HepG2 (cell line): ENCODE data around the gene SLC6A4. TPM values are rescaled to one million over a fixed set of nuclear protein-coding genes. Genes with fewer than 3 reads are reported as not detected.

Experiments used
- CEBPG ChIP-seq: IDR thresholded peaks from 2 replicates; pipeline ENCODE4 v1.6.1; 2016
- KDM1A ChIP-seq: IDR thresholded peaks from 2 replicates; pipeline ENCODE4 v1.6.1; 2016; ENCODE audit warnings: missing compliant biosample characterization
- KLF13 ChIP-seq: sonication (generic); formaldehyde crosslinking; IDR thresholded peaks from 2 replicates; pipeline ENCODE4 v1.4.0; 2020; ENCODE audit warnings: mild to moderate bottlenecking, missing genetic modification reagents
- MBNL3 ChIP-seq: fragments of 250-450 bp; sonication (Bioruptor Pico); conservative IDR thresholded peaks from 2 replicates; pipeline ENCODE4 v1.8.0; 2022; ENCODE audit warnings: mild to moderate bottlenecking, inconsistent platforms
- NFRKB ChIP-seq: fragments of 450-650 bp; IDR thresholded peaks from 2 replicates; pipeline ENCODE4 v1.6.1; 2017
- SOX13 ChIP-seq, 3 experiments: fragments of 450-650 bp in 1 of 3; sonication (generic) in 1 of 3; formaldehyde crosslinking in 1 of 3; IDR thresholded peaks in 2 of 3; conservative IDR thresholded peaks in 1 of 3; 2 replicates each; pipeline versions ENCODE4 v1.5.0 to v1.6.1; 2016 to 2020; ENCODE audit warnings: antibody characterized with exemption in 1 of 3, mild to moderate bottlenecking in 1 of 3, missing compliant biosample characterization in 1 of 3, missing genetic modification reagents in 1 of 3, moderate library complexity in 1 of 3
- TAF15 ChIP-seq: fragments of 200-400 bp; formaldehyde crosslinking; IDR thresholded peaks from one replicate; pipeline ENCODE4 v1.6.1; 2018; ENCODE audit warnings: mild to moderate bottlenecking, low read depth, low read length; ENCODE audit not compliant: poor library complexity, severe bottlenecking
- ZNF557 ChIP-seq: sonication (generic); formaldehyde crosslinking; IDR thresholded peaks from 2 replicates; pipeline ENCODE4 v1.4.0; 2020; ENCODE audit warnings: missing genetic modification reagents
- ZNF615 ChIP-seq: sonication (generic); formaldehyde crosslinking; IDR thresholded peaks from 2 replicates; pipeline ENCODE4 v1.5.0; 2020; ENCODE audit warnings: mild to moderate bottlenecking, missing genetic modification reagents, borderline replicate concordance
- ZNF7 ChIP-seq: IDR thresholded peaks from 2 replicates; pipeline ENCODE4 v1.6.1; 2016; ENCODE audit warnings: missing biosample characterization, missing genetic modification reagents
- polyA plus RNA-seq, 8 experiments: library from polyadenylated mRNA; depleted of rRNA in 3 of 8; stranded (reverse) in 7 of 8; unstranded in 1 of 8; fragments of >200 nt; fragmentation: Illumina TruSeq in 4 of 8; extraction: Trizol in 4 of 8; gene quantifications; 2 replicates each; pipeline versions ENCODE4 v1.2.1 to v1.2.3, GENCODE V29; 2011 to 2016; ENCODE audit warnings: low read depth in 4 of 8, missing spikeins in 1 of 8, mixed read lengths in 1 of 8; ENCODE audit not compliant: insufficient read depth in 1 of 8
- total RNA-seq, 5 experiments: library from RNA; depleted of rRNA; stranded (reverse); fragments of >200 nt; fragmentation: Illumina TruSeq; extraction: Trizol; gene quantifications; 2 replicates each; pipeline ENCODE4 v1.2.3, GENCODE V29; 2016; ENCODE audit warnings: low read depth in 1 of 5
- TF ChIP-seq, protein P1 (sequence below): sonication (generic); formaldehyde crosslinking; IDR thresholded peaks from 2 replicates; pipeline ENCODE4; 2020; ENCODE audit warnings: missing genetic modification reagents, mild to moderate bottlenecking, borderline replicate concordance
- TF ChIP-seq, protein P2 (sequence below): sonication (generic); formaldehyde crosslinking; IDR thresholded peaks from 2 replicates; pipeline ENCODE4 v1.4.0; 2020; ENCODE audit warnings: missing genetic modification reagents
- TF ChIP-seq, protein P3 (sequence below): sonication (generic); formaldehyde crosslinking; IDR thresholded peaks from 2 replicates; pipeline ENCODE4 v1.5.1; 2020; ENCODE audit warnings: missing genetic modification reagents, mild to moderate bottlenecking, borderline replicate concordance
- TF ChIP-seq, protein P4 (sequence below): sonication (generic); formaldehyde crosslinking; IDR thresholded peaks from 2 replicates; pipeline ENCODE4 v1.5.0; 2020; ENCODE audit warnings: missing genetic modification reagents
- TF ChIP-seq, protein P5 (sequence below): sonication (generic); formaldehyde crosslinking; IDR thresholded peaks from 2 replicates; pipeline ENCODE4 v1.5.0; 2020; ENCODE audit warnings: missing genetic modification reagents
- TF ChIP-seq, protein P6 (sequence below): sonication (generic); IDR thresholded peaks from 2 replicates; pipeline ENCODE4 v1.6.1; 2016; ENCODE audit warnings: low read depth, borderline replicate concordance
- TF ChIP-seq, protein P7 (sequence below): sonication (generic); formaldehyde crosslinking; IDR thresholded peaks from 2 replicates; pipeline ENCODE4 v1.4.0; 2020; ENCODE audit warnings: mild to moderate bottlenecking, missing genetic modification reagents

SLC6A4 gene
- total and polyA plus RNA-seq, 2 of the 13 experiments (the other 11 are each of a cell fraction or from before 2014, with no cell fraction given), result 7.6 to 20.3 TPM

DNA sequence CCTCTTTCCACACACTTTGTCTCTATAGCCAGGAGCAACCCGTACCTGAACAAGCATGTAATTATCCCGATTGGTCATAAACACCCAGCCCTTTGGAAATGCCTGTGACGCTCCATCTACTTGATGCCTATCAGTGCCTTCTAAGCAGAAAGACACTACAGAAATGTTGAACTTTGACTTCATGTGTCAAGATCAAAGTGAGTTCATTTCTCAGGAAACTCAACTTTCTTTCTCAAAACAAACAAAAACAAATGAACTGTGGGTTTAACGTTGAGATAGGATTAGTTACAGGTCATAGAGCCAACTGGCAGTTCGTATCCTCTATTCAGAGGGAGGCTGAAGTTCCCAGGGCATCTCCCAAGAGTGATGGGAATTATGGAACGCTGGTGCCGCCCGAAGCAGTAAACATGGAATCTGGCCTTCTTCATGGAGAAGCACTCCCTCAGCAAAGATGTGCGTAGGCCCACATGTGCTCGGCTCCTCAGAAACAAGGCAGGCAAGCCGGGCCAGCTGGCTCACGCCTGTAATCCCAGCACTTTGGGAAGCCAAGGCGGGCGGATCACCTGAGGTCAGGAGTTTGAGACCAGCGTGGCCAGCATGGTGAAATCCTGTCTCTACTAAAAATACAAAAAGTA is 9.5 kb downstream of the SLC6A4 start (continued):
- TF ChIP-seq, protein P1, sequence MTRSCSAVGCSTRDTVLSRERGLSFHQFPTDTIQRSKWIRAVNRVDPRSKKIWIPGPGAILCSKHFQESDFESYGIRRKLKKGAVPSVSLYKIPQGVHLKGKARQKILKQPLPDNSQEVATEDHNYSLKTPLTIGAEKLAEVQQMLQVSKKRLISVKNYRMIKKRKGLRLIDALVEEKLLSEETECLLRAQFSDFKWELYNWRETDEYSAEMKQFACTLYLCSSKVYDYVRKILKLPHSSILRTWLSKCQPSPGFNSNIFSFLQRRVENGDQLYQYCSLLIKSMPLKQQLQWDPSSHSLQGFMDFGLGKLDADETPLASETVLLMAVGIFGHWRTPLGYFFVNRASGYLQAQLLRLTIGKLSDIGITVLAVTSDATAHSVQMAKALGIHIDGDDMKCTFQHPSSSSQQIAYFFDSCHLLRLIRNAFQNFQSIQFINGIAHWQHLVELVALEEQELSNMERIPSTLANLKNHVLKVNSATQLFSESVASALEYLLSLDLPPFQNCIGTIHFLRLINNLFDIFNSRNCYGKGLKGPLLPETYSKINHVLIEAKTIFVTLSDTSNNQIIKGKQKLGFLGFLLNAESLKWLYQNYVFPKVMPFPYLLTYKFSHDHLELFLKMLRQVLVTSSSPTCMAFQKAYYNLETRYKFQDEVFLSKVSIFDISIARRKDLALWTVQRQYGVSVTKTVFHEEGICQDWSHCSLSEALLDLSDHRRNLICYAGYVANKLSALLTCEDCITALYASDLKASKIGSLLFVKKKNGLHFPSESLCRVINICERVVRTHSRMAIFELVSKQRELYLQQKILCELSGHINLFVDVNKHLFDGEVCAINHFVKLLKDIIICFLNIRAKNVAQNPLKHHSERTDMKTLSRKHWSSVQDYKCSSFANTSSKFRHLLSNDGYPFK (CRISPR knock-in tag), result no peak
- TF ChIP-seq, protein P2, sequence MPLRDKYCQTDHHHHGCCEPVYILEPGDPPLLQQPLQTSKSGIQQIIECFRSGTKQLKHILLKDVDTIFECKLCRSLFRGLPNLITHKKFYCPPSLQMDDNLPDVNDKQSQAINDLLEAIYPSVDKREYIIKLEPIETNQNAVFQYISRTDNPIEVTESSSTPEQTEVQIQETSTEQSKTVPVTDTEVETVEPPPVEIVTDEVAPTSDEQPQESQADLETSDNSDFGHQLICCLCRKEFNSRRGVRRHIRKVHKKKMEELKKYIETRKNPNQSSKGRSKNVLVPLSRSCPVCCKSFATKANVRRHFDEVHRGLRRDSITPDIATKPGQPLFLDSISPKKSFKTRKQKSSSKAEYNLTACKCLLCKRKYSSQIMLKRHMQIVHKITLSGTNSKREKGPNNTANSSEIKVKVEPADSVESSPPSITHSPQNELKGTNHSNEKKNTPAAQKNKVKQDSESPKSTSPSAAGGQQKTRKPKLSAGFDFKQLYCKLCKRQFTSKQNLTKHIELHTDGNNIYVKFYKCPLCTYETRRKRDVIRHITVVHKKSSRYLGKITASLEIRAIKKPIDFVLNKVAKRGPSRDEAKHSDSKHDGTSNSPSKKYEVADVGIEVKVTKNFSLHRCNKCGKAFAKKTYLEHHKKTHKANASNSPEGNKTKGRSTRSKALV (CRISPR knock-in tag), result no peak
- TF ChIP-seq SOX13 (IDR thresholded peaks at IDR 0.05) (no peak), SOX13 (CRISPR knock-in tag; conservative IDR thresholded peaks at IDR 0.05 in 1 of 2, IDR thresholded peaks at IDR 0.05 in 1 of 2) (peak in 1 of 2 experiments; percentile 77; a peak in 2 of 4 replicates), TAF15 (no peak), KLF13 (CRISPR knock-in tag) (no peak), ZNF557 (CRISPR knock-in tag) (no peak), CEBPG (CRISPR knock-in tag) (peak; percentile 39; the same call in 1 of the 2 replicates), NFRKB (no peak), ZNF7 (CRISPR knock-in tag) (no peak), ZNF615 (CRISPR knock-in tag) (no peak), KDM1A (CRISPR knock-in tag) (no peak), MBNL3 (no peak)
- TF ChIP-seq, protein P3, sequence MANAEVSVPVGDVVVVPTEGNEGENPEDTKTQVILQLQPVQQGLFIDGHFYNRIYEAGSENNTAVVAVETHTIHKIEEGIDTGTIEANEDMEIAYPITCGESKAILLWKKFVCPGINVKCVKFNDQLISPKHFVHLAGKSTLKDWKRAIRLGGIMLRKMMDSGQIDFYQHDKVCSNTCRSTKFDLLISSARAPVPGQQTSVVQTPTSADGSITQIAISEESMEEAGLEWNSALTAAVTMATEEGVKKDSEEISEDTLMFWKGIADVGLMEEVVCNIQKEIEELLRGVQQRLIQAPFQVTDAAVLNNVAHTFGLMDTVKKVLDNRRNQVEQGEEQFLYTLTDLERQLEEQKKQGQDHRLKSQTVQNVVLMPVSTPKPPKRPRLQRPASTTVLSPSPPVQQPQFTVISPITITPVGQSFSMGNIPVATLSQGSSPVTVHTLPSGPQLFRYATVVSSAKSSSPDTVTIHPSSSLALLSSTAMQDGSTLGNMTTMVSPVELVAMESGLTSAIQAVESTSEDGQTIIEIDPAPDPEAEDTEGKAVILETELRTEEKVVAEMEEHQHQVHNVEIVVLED (CRISPR knock-in tag), result no peak
- TF ChIP-seq, protein P4, sequence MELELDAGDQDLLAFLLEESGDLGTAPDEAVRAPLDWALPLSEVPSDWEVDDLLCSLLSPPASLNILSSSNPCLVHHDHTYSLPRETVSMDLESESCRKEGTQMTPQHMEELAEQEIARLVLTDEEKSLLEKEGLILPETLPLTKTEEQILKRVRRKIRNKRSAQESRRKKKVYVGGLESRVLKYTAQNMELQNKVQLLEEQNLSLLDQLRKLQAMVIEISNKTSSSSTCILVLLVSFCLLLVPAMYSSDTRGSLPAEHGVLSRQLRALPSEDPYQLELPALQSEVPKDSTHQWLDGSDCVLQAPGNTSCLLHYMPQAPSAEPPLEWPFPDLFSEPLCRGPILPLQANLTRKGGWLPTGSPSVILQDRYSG, result no peak
- TF ChIP-seq, protein P5, sequence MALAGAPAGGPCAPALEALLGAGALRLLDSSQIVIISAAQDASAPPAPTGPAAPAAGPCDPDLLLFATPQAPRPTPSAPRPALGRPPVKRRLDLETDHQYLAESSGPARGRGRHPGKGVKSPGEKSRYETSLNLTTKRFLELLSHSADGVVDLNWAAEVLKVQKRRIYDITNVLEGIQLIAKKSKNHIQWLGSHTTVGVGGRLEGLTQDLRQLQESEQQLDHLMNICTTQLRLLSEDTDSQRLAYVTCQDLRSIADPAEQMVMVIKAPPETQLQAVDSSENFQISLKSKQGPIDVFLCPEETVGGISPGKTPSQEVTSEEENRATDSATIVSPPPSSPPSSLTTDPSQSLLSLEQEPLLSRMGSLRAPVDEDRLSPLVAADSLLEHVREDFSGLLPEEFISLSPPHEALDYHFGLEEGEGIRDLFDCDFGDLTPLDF, result no peak
- TF ChIP-seq, protein P6, sequence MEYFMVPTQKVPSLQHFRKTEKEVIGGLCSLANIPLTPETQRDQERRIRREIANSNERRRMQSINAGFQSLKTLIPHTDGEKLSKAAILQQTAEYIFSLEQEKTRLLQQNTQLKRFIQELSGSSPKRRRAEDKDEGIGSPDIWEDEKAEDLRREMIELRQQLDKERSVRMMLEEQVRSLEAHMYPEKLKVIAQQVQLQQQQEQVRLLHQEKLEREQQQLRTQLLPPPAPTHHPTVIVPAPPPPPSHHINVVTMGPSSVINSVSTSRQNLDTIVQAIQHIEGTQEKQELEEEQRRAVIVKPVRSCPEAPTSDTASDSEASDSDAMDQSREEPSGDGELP, result no peak
- TF ChIP-seq, protein P7, sequence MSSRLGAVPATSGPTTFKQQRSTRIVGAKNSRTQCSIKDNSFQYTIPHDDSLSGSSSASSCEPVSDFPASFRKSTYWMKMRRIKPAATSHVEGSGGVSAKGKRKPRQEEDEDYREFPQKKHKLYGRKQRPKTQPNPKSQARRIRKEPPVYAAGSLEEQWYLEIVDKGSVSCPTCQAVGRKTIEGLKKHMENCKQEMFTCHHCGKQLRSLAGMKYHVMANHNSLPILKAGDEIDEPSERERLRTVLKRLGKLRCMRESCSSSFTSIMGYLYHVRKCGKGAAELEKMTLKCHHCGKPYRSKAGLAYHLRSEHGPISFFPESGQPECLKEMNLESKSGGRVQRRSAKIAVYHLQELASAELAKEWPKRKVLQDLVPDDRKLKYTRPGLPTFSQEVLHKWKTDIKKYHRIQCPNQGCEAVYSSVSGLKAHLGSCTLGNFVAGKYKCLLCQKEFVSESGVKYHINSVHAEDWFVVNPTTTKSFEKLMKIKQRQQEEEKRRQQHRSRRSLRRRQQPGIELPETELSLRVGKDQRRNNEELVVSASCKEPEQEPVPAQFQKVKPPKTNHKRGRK (CRISPR knock-in tag), result no peak
